BLaER1 treated with 17β-estradiol and CSF1 and Interleukin-3, amounts not matched to agents 10 nM and 100 nM (cell line): ENCODE data around the gene TAP1.

Experiments
- H3K27ac ChIP-seq, 11 experiments: shearing (Covaris generic); formaldehyde crosslinking; 2 replicates each; pipeline ENCODE4 v1.8.1; 2022
- H3K27me3 ChIP-seq, 11 experiments: shearing (Covaris generic); formaldehyde crosslinking; 2 replicates each; pipeline ENCODE4 v1.8.1; 2022
- H3K36me3 ChIP-seq, 11 experiments: shearing (Covaris generic); formaldehyde crosslinking; 2 replicates each; pipeline ENCODE4 v1.8.1; 2022
- H3K4me1 ChIP-seq, 10 experiments: shearing (Covaris generic); formaldehyde crosslinking; 2 replicates each; pipeline ENCODE4 v1.8.1; 2022
- H3K4me2 ChIP-seq, 11 experiments: shearing (Covaris generic); formaldehyde crosslinking; 2 replicates each; pipeline ENCODE4 v1.8.1; 2022
- H3K4me3 ChIP-seq, 10 experiments: shearing (Covaris generic); formaldehyde crosslinking; 2 replicates each; pipeline ENCODE4 v1.8.1; 2022
- H3K9ac ChIP-seq, 11 experiments: shearing (Covaris generic); formaldehyde crosslinking; 2 replicates each; pipeline ENCODE4 v1.8.1; 2022
- H3K9me3 ChIP-seq, 11 experiments: shearing (Covaris generic); formaldehyde crosslinking; replicated peaks in 1 of 11; 2 replicates each; pipeline ENCODE4 v1.8.1; 2022
- H4K20me1 ChIP-seq, 11 experiments: shearing (Covaris generic); formaldehyde crosslinking; 2 replicates each; pipeline ENCODE4 v1.8.1; 2022
- Cebpa-rat ChIP-seq, 11 experiments: shearing (Covaris generic); IDR thresholded peaks; 2 replicates each; pipeline ENCODE4 v1.8.1; 2022

The TAP1 gene

GRCh38 chr6:32867554-32868256, 14.2 kb upstream of the TAP1 start:
- Histone ChIP-seq H3K4me2 (peak overlapping the region; percentile 2 to 63 (median 41); a peak in 21 of 22 replicates), H3K27me3 (no peaks in the 10 kb centered on the region), H4K20me1 (no peaks in the 10 kb centered on the region), H3K27ac (0 out of 22 replicates have a peak overlapping the region, but pooled peaks of 2 of the 11 experiments have one; percentile 5 to 9), H3K4me1 (peaks cover 14 to 28% (median 21%) of the 10 kb centered on the region in 10 experiments), H3K36me3 (peaks cover 0 to 3% (median 0%) of the 10 kb centered on the region in 11 experiments; a peak in 1 of 22 replicates), H3K4me3 (no peak overlapping the region), H3K9ac (peak overlapping the region in 3 of 11 experiments; percentile 1 to 20 (median 16); a peak in 3 of 22 replicates), H3K9me3 (peaks cover 0 to 7% (median 1%) of the 10 kb centered on the region in 11 experiments; a peak in 8 of 22 replicates)
- no peak for TF ChIP-seq Cebpa-rat (IDR thresholded peaks at IDR 0.05)

- peaks cover 14 to 28% (median 21%) of the 10 kb centered on the region in 10 experiments for H3K4me1 ChIP-seq
- peaks cover 0 to 3% (median 0%) of the 10 kb centered on the region in 11 experiments; a peak in 1 of 22 replicates for H3K36me3 ChIP-seq
- H4K20me1 ChIP-seq, result no peaks in the 10 kb centered on the region
- H3K27ac ChIP-seq, result 0 out of 22 replicates have a peak overlapping the region, but pooled peaks of 2 of the 11 experiments have one; percentile 5 to 9
- H3K4me3 ChIP-seq, result no peak overlapping the region
- H3K9me3 ChIP-seq, result peaks cover 0 to 2% (median 0%) of the 10 kb centered on the region in 11 experiments; a peak in 2 of 22 replicates
- peak overlapping the region in 4 of 11 experiments; percentile 1 to 20 (median 12); a peak in 3 of 22 replicates for H3K9ac ChIP-seq
- TF ChIP-seq Cebpa-rat (IDR thresholded peaks at IDR 0.05), result no peak
- peak overlapping the region; percentile 2 to 63 (median 41); a peak in 21 of 22 replicates for H3K4me2 ChIP-seq
- no peaks in the 10 kb centered on the region for H3K27me3 ChIP-seq
Measured at GRCh38 chr6:32867022-32867477, 13.5 kb upstream of the TAP1 start.

DNA sequence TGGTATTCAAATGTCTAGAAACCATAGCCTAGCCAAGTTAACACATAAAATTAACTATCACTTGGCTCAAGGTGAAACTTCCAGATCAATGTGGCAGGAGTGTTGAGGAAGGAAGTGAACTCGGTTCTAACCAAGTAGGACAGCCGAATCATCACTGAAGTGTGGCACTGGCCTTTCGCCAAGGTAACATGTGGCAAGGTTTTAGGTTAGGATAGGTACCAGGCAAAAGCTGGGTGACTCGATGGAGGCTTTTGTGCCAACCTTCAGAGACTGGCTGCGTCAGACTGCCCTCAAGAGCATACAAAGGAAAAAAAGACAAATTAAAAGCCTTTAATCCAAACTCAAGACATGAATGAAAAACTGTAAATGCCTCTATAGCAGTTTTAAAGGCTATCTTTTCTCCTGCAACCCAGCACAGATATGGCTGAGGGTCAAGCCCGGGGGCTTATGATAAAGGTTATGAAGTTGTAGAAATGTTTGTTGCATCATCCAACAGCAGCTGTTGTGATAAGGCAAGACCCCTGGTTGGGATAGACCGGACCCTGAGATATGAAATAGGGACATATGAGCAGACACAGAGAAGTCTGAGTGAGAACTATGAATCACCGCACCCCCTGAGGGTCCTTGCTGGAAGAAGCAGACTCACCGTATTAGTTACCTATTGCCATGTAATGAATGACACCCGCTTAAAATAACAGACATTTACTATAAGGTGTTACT, 12.4 kb upstream of the TAP1 start:
- Histone ChIP-seq H3K27me3 (no peaks in the 10 kb centered on the region), H3K36me3 (peaks cover 0 to 10% (median 4%) of the 10 kb centered on the region in 11 experiments; a peak in 7 of 22 replicates), H4K20me1 (no peaks in the 10 kb centered on the region), H3K4me1 (peaks cover 14 to 28% (median 22%) of the 10 kb centered on the region in 10 experiments), H3K9me3 (no peaks in the 10 kb centered on the region), H3K27ac (no peak overlapping the region), H3K4me2 (peak overlapping the region in 2 of 11 experiments; percentile 2 to 12; a peak in 1 of 22 replicates), H3K9ac (0 out of 22 replicates have a peak overlapping the region, but pooled peaks of 1 of the 11 experiments have one; percentile 3), H3K4me3 (no peak overlapping the region)
- TF ChIP-seq Cebpa-rat (IDR thresholded peaks at IDR 0.05), result no peak

DNA sequence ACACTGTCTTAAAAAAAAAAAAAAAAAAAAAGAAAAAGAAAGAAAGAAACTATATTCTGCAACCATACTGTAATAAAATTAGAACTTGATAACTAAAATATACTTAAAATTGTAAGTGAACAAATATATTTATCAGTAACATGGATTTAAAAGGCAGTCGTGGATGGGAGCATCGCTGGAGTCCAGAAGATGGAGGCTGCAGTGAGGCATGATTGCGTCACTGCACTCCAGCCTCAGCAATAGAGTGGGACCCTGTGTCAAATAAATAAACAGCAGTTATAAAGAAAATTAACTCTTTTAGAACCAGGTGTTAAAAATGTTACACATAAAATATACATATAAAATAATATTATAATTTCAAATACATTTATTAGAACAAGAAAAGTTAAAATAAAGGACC, 9.2 kb upstream of the TAP1 start:
- no peaks in the 10 kb centered on the region for H4K20me1 ChIP-seq

DNA sequence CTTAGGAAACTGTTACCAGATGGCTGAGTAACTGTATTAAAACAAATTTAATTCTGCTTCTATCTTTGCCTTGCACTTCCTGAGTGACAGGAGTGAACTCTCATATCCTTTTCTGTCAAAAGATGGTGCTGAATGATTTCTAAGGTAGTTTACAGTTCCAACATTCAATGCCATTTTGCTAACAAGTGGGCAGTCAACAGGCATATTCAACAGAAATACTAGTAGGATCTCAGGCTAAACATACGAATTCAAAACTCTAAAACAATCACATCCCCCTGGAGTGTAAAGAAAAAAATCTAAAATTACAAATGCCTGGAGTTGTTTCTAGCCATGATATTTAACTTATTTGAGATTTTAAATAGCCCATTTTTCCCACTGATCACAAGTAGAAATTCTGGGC, 7.2 kb upstream of the TAP1 start:
- Histone ChIP-seq H3K27ac (no peak overlapping the region; a peak in 1 of 22 replicates), H3K4me2 (peak overlapping the region in 5 of 11 experiments; percentile 12 to 40 (median 26); a peak in 5 of 22 replicates), H3K27me3 (no peaks in the 10 kb centered on the region), H3K36me3 (peaks cover 30 to 58% (median 48%) of the 10 kb centered on the region in 11 experiments), H4K20me1 (no peaks in the 10 kb centered on the region), H3K4me3 (no peak overlapping the region), H3K9ac (no peak overlapping the region), H3K9me3 (no peaks in the 10 kb centered on the region), H3K4me1 (peaks cover 6 to 31% (median 21%) of the 10 kb centered on the region in 10 experiments)
- TF ChIP-seq Cebpa-rat (IDR thresholded peaks at IDR 0.05), result no peak

More for the DNA sequence above, 9.2 kb upstream of the TAP1 start:
- Histone ChIP-seq H3K4me2 (no peak overlapping the region), H3K9ac (no peak overlapping the region), H3K27ac (no peak overlapping the region), H3K9me3 (no peaks in the 10 kb centered on the region), H3K4me1 (peaks cover 12 to 44% (median 29%) of the 10 kb centered on the region in 10 experiments), H3K4me3 (no peak overlapping the region), H3K36me3 (peaks cover 20 to 41% (median 34%) of the 10 kb centered on the region in 11 experiments), H3K27me3 (no peaks in the 10 kb centered on the region)
- peak in 3 of 11 experiments; percentile 50 to 65 (median 63); a peak in 4 of 22 replicates for TF ChIP-seq Cebpa-rat (IDR thresholded peaks at IDR 0.05)

DNA sequence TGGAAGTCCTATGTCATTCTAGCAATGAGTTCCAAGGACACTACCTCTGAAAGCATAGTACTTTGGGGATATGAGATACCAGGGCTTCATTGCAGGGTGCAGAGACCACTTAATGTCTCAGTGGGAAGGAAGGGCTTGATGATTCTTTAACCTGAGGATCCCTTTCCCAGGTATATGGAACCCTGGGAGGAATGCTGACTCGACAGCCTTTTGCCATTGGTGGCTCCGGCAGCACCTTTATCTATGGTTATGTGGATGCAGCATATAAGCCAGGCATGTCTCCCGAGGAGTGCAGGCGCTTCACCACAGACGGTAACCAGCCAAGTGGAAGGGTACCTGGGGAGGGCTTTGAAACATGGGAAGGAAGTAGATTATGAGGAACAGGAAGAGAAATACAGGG, 4.7 kb upstream of the TAP1 start:
- H3K9ac ChIP-seq, result no peak overlapping the region
- no peak overlapping the region for H3K27ac ChIP-seq
- H3K4me3 ChIP-seq, result no peak overlapping the region
- no peaks in the 10 kb centered on the region for H3K27me3 ChIP-seq
- TF ChIP-seq Cebpa-rat (IDR thresholded peaks at IDR 0.05), result no peak
- H3K9me3 ChIP-seq, result no peaks in the 10 kb centered on the region
- H4K20me1 ChIP-seq, result no peaks in the 10 kb centered on the region
- peaks cover 30 to 58% (median 47%) of the 10 kb centered on the region in 11 experiments for H3K36me3 ChIP-seq
- no peak overlapping the region for H3K4me2 ChIP-seq
- peaks cover 16 to 35% (median 26%) of the 10 kb centered on the region in 10 experiments for H3K4me1 ChIP-seq

GRCh38 chr6:32857156-32857891, 3.8 kb upstream of the TAP1 start:
- TF ChIP-seq Cebpa-rat (IDR thresholded peaks at IDR 0.05), result no peak
- Histone ChIP-seq H3K36me3 (peaks cover 30 to 58% (median 47%) of the 10 kb centered on the region in 11 experiments), H3K9ac (no peak overlapping the region), H3K9me3 (no peaks in the 10 kb centered on the region), H3K27ac (no peak overlapping the region), H3K4me2 (no peak overlapping the region), H4K20me1 (peaks cover 0 to under 1% (median 0%) of the 10 kb centered on the region in 11 experiments; a peak in 1 of 22 replicates), H3K4me1 (peaks cover 19 to 40% (median 31%) of the 10 kb centered on the region in 10 experiments), H3K4me3 (no peak overlapping the region), H3K27me3 (no peaks in the 10 kb centered on the region)

DNA sequence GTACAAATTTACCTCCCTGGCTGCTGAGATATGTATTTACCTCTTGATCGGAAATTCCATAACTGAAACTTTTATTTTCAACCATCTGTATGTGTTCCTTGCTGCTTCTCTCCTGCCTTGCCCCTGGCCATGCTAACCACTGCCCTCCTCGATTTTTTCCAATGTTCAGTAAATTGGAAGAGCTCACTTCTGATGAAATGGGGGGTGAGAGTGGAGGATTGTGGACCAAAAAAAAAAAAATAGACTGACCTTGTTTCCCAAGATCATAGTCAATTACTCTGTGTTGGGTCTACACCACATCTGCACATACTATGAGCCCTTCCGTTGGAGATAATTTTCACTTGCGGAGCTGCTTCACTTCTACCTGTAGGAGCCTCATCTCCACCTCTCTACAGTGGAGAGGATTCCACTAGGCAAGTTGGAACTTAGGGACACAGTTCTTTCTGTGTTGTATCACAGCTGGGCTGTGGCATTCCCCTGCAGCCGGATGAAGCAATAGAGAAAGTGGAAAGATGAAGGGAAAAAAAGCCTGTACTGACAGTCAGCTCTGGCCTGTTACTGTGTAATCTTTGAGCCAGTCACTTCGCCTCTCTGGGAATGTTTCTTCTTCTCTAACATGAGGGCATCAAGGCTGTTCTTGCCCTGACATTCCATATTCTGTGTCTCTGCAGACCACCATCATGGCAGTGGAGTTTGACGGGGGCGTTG, 2.1 kb upstream of the TAP1 start:
- Histone ChIP-seq H3K9me3 (no peaks in the 10 kb centered on the region), H3K27me3 (no peaks in the 10 kb centered on the region), H3K36me3 (peaks cover 38 to 58% (median 49%) of the 10 kb centered on the region in 11 experiments), H3K4me3 (peak overlapping the region; percentile 80 to 93 (median 84); a peak in 19 of 20 replicates), H4K20me1 (peaks cover 0 to 5% (median 0%) of the 10 kb centered on the region in 11 experiments; a peak in 1 of 22 replicates), H3K9ac (peak overlapping the region; percentile 81 to 94 (median 86); a peak in 20 of 22 replicates), H3K27ac (peak overlapping the region; percentile 8 to 96 (median 88); a peak in 19 of 22 replicates), H3K4me2 (peak overlapping the region; percentile 91 to 100 (median 95)), H3K4me1 (peaks cover 36 to 53% (median 43%) of the 10 kb centered on the region in 10 experiments)
- no peak for TF ChIP-seq Cebpa-rat (IDR thresholded peaks at IDR 0.05)
